22Rv1 (cell line): ENCODE results near the gene GFY.
"Not testable (repeated sequence)": the region's sequence is repeated elsewhere in the genome, so short reads cannot be mapped to it uniquely, and the experiment has no call there.

Experiments
- ZFX ChIP-seq: fragments of 450-650 bp; IDR thresholded peaks from 2 replicates; pipeline ENCODE4 v1.6.1; 2017; ENCODE audit warnings: antibody characterized with exemption, borderline replicate concordance
- TF ChIP-seq, protein P1 (sequence below): fragments of 450-650 bp; IDR thresholded peaks from 2 replicates; pipeline ENCODE4 v1.5.1; 2017; ENCODE audit warnings: mild to moderate bottlenecking

- TF ChIP-seq, protein P1, sequence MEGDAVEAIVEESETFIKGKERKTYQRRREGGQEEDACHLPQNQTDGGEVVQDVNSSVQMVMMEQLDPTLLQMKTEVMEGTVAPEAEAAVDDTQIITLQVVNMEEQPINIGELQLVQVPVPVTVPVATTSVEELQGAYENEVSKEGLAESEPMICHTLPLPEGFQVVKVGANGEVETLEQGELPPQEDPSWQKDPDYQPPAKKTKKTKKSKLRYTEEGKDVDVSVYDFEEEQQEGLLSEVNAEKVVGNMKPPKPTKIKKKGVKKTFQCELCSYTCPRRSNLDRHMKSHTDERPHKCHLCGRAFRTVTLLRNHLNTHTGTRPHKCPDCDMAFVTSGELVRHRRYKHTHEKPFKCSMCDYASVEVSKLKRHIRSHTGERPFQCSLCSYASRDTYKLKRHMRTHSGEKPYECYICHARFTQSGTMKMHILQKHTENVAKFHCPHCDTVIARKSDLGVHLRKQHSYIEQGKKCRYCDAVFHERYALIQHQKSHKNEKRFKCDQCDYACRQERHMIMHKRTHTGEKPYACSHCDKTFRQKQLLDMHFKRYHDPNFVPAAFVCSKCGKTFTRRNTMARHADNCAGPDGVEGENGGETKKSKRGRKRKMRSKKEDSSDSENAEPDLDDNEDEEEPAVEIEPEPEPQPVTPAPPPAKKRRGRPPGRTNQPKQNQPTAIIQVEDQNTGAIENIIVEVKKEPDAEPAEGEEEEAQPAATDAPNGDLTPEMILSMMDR = not testable (repeated sequence)
- not testable (repeated sequence) for TF ChIP-seq ZFX
Observed at GRCh38 chr19:49461130-49461529, 35.9 kb downstream of the GFY start.
